Measurements from ENCODE around the gene KRT28. TPM values are rescaled to one million over a fixed set of nuclear protein-coding genes. Genes with fewer than 3 reads are reported as not detected.

Gene KRT28
- total and polyA plus RNA-seq, 2 of the 13 experiments (the other 11 are each of a cell fraction or from before 2014, with no cell fraction given) = not detected

DNA sequence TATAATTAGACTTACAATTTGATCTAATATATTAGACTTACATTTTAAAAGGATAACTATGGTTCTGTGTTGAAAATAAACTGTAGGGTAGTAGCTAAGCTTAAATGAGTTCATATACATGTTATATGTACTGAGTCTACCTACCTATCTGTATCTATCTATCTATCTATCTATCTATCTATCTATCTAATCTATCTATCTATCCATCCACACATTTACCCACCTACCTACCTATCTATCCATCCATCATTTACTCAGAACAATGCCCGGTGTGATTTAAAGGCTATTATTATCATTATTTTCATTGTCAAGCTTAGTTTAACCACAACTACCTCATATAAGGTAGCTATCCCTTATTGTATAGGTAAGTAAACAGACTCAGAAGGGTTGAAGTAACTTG is 15.6 kb upstream of the KRT28 start:
- H3K27ac ChIP-seq (ENCODE audit: extremely low read length, insufficient read depth, low read length) = no peak overlapping the region
- H3K4me1 ChIP-seq (ENCODE audit: insufficient read depth, low read length) = peaks cover 27% of the 10 kb centered on the region
- no peak overlapping the region for H2AFZ ChIP-seq (ENCODE audit: low read length)
- no peak for FAIRE-seq
- 74% methylated on average over 1 of the region's 1 CpG for WGBS (ENCODE audit: low lambda C conversion rate)
- intact Hi-C loops (cut with micrococcal nuclease; ENCODE audit: unreplicated experiment) = no loop called here
- in situ Hi-C loops (cut with HindIII; ENCODE audit: extremely low pct_ligation_motif_present, low pct_unique_long_range_greater_than_20kb) = no loop called here
- H3K9me3 ChIP-seq (ENCODE audit: low read length) = no peaks in the 10 kb centered on the region
- BruUV-seq (replicated peaks) = no TSS peak
- H3K4me2 ChIP-seq (ENCODE audit: low read depth, low read length) = no peak overlapping the region
- no peaks in the 10 kb centered on the region; a peak in 1 of 5 replicates for H3K27me3 ChIP-seq (ENCODE audit: control insufficient read depth in 1 of 2, insufficient read depth in 2 of 2, low read length in 2 of 2)
- ATAC-seq = no peak
- no peak overlapping the region for H3K9ac ChIP-seq (ENCODE audit: insufficient read depth, low read depth, low read length)
- ChIA-PET CTCF (ENCODE audit: low intra/inter-chr PET ratio, low total read pairs) (no interaction called here), POLR2A (interaction anchor here (1.2 kb wide), 1 partner anchor 873 kb away, joined by 3 read pairs; the partner anchor contains the start of gene EIF1)
- peaks cover 20% of the 10 kb centered on the region for H3K79me2 ChIP-seq (ENCODE audit: insufficient read depth, low read length)
- DNase-seq (ENCODE audit: low spot score) = no peak
- no peak for TF ChIP-seq ZNF224 (CRISPR knock-in tag; IDR thresholded peaks at IDR 0.05)
- TF ChIP-seq PHB2 (IDR thresholded peaks at IDR 0.05; ENCODE audit: partially characterized antibody) = no peak
- no peak for TF ChIP-seq ZNF350 (CRISPR knock-in tag; IDR thresholded peaks at IDR 0.05; ENCODE audit: borderline replicate concordance, low read depth)
- TF ChIP-seq BHLHE40 (IDR thresholded peaks at IDR 0.05; ENCODE audit: low read length) = no peak
- TF ChIP-seq, protein P1, sequence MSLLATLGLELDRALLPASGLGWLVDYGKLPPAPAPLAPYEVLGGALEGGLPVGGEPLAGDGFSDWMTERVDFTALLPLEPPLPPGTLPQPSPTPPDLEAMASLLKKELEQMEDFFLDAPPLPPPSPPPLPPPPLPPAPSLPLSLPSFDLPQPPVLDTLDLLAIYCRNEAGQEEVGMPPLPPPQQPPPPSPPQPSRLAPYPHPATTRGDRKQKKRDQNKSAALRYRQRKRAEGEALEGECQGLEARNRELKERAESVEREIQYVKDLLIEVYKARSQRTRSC (CRISPR knock-in tag; IDR thresholded peaks at IDR 0.05; ENCODE audit: low read depth) = no peak
- TF ChIP-seq ARNT2 (CRISPR knock-in tag; IDR thresholded peaks at IDR 0.05; ENCODE audit: low read depth) = no peak
- no peak for TF ChIP-seq ZNF20 (CRISPR knock-in tag; IDR thresholded peaks at IDR 0.05)
- no peak for TF ChIP-seq PAX8 (CRISPR knock-in tag; IDR thresholded peaks at IDR 0.05; ENCODE audit: borderline replicate concordance)
- no peak for TF ChIP-seq MYNN (CRISPR knock-in tag; IDR thresholded peaks at IDR 0.05; ENCODE audit: low read depth)
- TF ChIP-seq ZNF629 (CRISPR knock-in tag; conservative IDR thresholded peaks at IDR 0.05) = no peak
- TF ChIP-seq ZBTB20 (CRISPR knock-in tag; IDR thresholded peaks at IDR 0.05; ENCODE audit: borderline replicate concordance, low read depth) = no peak
- no peak for TF ChIP-seq MXD3 (CRISPR knock-in tag; IDR thresholded peaks at IDR 0.05)
- no peak for TF ChIP-seq ZMAT3 (CRISPR knock-in tag; conservative IDR thresholded peaks at IDR 0.05)
- no peak for TF ChIP-seq EHMT2 (IDR thresholded peaks at IDR 0.05; ENCODE audit: borderline replicate concordance, low read depth, low read length)
- no peak for TF ChIP-seq ELF4 (CRISPR knock-in tag; IDR thresholded peaks at IDR 0.05; ENCODE audit: borderline replicate concordance)
- no peak for TF ChIP-seq IRX3 (CRISPR knock-in tag; IDR thresholded peaks at IDR 0.05; ENCODE audit: borderline replicate concordance, low read depth)
- TF ChIP-seq ONECUT2 (CRISPR knock-in tag; IDR thresholded peaks at IDR 0.05) = no peak
- no peak for TF ChIP-seq HOXA5 (CRISPR knock-in tag; IDR thresholded peaks at IDR 0.05)
- TF ChIP-seq, protein P2, sequence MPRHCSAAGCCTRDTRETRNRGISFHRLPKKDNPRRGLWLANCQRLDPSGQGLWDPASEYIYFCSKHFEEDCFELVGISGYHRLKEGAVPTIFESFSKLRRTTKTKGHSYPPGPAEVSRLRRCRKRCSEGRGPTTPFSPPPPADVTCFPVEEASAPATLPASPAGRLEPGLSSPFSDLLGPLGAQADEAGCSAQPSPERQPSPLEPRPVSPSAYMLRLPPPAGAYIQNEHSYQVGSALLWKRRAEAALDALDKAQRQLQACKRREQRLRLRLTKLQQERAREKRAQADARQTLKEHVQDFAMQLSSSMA (CRISPR knock-in tag; IDR thresholded peaks at IDR 0.05) = no peak
- no peak for TF ChIP-seq RBM22 (optimal IDR thresholded peaks at IDR 0.05; ENCODE audit: low read length)
- peaks cover 4 to 7% of the 10 kb centered on the region in 2 experiments; a peak in 3 of 5 replicates for H3K36me3 ChIP-seq (replicated peaks in 1 of 2; ENCODE audit: control insufficient read depth in 1 of 2, insufficient read depth in 2 of 2, low read length in 2 of 2)
- H3K4me3 ChIP-seq (replicated peaks in 1 of 3; ENCODE audit: insufficient read depth in 1 of 3, low read depth in 2 of 3, low read length in 3 of 3) = no peak overlapping the region
- H4K20me1 ChIP-seq (ENCODE audit: insufficient read depth, low read length) = no peaks in the 10 kb centered on the region
